B cell (primary cell): ENCODE data around the gene CDH5. TPM values are rescaled to one million over a fixed set of nuclear protein-coding genes. Genes with fewer than 3 reads are reported as not detected.

ENCODE experiments used
- ATAC-seq: fragments of 200-7000 bp; cut with Tn5 transposase; one replicate; pipeline ENCODE4 v1.10.0; 2021; ENCODE audit warnings: low read depth, mild to moderate bottlenecking, moderate number of reproducible peaks, moderate library complexity
- CTCF ChIA-PET: fragments of 350-600 bp; sonication (Branson Sonifier 250); formaldehyde crosslinking; loops from one replicate; lab custom pipeline; 2021; ENCODE audit warnings: antibody characterized with exemption, inconsistent platforms; lab: Charles Lee
- POLR2A ChIA-PET: fragments of 350-600 bp; sonication (Branson Sonifier 250); formaldehyde crosslinking; loops from one replicate; lab custom pipeline; 2021; ENCODE audit warnings: antibody characterized with exemption; lab: Charles Lee
- DNase-seq: peaks from one replicate; pipeline ENCODE4 v3.0.0; 2013
- H2AFZ ChIP-seq: 2 replicates; pipeline ENCODE4 v1.6.1; 2012; ENCODE audit warnings: mild to moderate bottlenecking, low read depth, low read length; ENCODE audit not compliant: insufficient read depth, poor library complexity, severe bottlenecking
- H3K27ac ChIP-seq, 2 donors: 1 replicate in 1 of 2; 2 replicates in 1 of 2; pipeline ENCODE4 v1.5.1; 2012 to 2013; ENCODE audit warnings: low read length in 2 of 2, mild to moderate bottlenecking in 2 of 2, moderate library complexity in 1 of 2
- H3K27me3 ChIP-seq, 4 experiments: fragments of 200-600 bp in 1 of 4; sonication (generic) in 1 of 4; replicated peaks in 1 of 4; 1 replicate in 2 of 4; 2 replicates in 2 of 4; pipeline versions ENCODE4 v1.6.1 to v1.7.0; 2013 to 2016; ENCODE audit warnings: low read length in 3 of 4, mild to moderate bottlenecking in 2 of 4, mixed read lengths in 1 of 4, moderate library complexity in 1 of 4; ENCODE audit not compliant: insufficient read depth in 4 of 4, control insufficient read depth in 3 of 4; ENCODE audit errors: control extremely low read depth in 1 of 4
- H3K36me3 ChIP-seq, 2 experiments: replicated peaks in 1 of 2; 1 replicate in 1 of 2; 2 replicates in 1 of 2; pipeline versions ENCODE4 v1.6.1 to v1.7.1; 2013; ENCODE audit warnings: low read length in 1 of 2; ENCODE audit not compliant: insufficient read depth in 2 of 2, control insufficient read depth in 1 of 2; ENCODE audit errors: control extremely low read depth in 1 of 2, extremely low read depth in 1 of 2
- H3K4me1 ChIP-seq, 2 donors: fragments of 200-600 bp in 1 of 2; sonication (generic) in 1 of 2; 1 replicate in 1 of 2; 2 replicates in 1 of 2; pipeline versions ENCODE4 v1.5.1 to v1.6.1; 2013 to 2017; ENCODE audit warnings: low read length in 2 of 2; ENCODE audit not compliant: control insufficient read depth in 2 of 2, insufficient read depth in 2 of 2
- H3K4me2 ChIP-seq: replicated peaks from 2 replicates; pipeline ENCODE3; 2012; ENCODE audit warnings: mild to moderate bottlenecking, low read depth, low read length; ENCODE audit not compliant: poor library complexity, severe bottlenecking
- H3K4me3 ChIP-seq, 5 experiments: fragments of 200-600 bp in 1 of 5; sonication (generic) in 1 of 5; 1 replicate in 3 of 5; 2 replicates in 2 of 5; pipeline versions ENCODE4 v1.5.1 to v1.7.0; 2011 to 2016; ENCODE audit warnings: low read length in 4 of 5, mild to moderate bottlenecking in 4 of 5, low read depth in 2 of 5, control low read depth in 1 of 5, moderate library complexity in 1 of 5; ENCODE audit not compliant: insufficient read depth in 1 of 5; ENCODE audit errors: control extremely low read depth in 1 of 5, extremely low read depth in 1 of 5
- H3K79me2 ChIP-seq: fragments of 200-600 bp; sonication (generic); one replicate; pipeline ENCODE4 v1.6.0; 2016; ENCODE audit warnings: low read length; ENCODE audit not compliant: control insufficient read depth, insufficient read depth
- H3K9ac ChIP-seq: fragments of 200-600 bp; sonication (generic); 2 replicates; pipeline ENCODE4 v1.6.1; 2017; ENCODE audit warnings: mild to moderate bottlenecking, low read length, moderate library complexity
- H3K9me3 ChIP-seq, 3 donors: one replicate each; pipeline versions ENCODE4 v1.6.1 to v1.7.1; 2013; ENCODE audit warnings: low read length in 2 of 3; ENCODE audit not compliant: control insufficient read depth in 2 of 3, insufficient read depth in 1 of 3; ENCODE audit errors: control extremely low read depth in 1 of 3
- H4K20me1 ChIP-seq: 2 replicates; pipeline ENCODE4 v1.6.0; 2012; ENCODE audit warnings: mild to moderate bottlenecking, low read length; ENCODE audit not compliant: insufficient read depth, control insufficient read depth, poor library complexity, severe bottlenecking
- H3K27ac Mint-ChIP-seq: one replicate; pipeline ENCODE4 v1.8.0; 2021; ENCODE audit warnings: mixed read lengths
- H3K27me3 Mint-ChIP-seq: one replicate; pipeline ENCODE4 v1.8.0; 2021; ENCODE audit warnings: mixed read lengths
- H3K4me1 Mint-ChIP-seq: one replicate; pipeline ENCODE4 v1.8.0; 2021; ENCODE audit warnings: mixed read lengths
- H3K4me3 Mint-ChIP-seq: one replicate; pipeline ENCODE4 v1.8.0; 2021; ENCODE audit warnings: mixed read lengths
- H3K9me3 Mint-ChIP-seq: one replicate; pipeline ENCODE4 v1.8.0; 2022; ENCODE audit warnings: mixed read lengths; ENCODE audit not compliant: insufficient read depth
- EZH2 ChIP-seq: IDR thresholded peaks from 2 replicates; pipeline ENCODE4 v1.6.1; 2012; ENCODE audit warnings: borderline replicate concordance, low read depth, mild to moderate bottlenecking, moderate library complexity, low read length; ENCODE audit not compliant: insufficient read depth, poor library complexity, severe bottlenecking
- WGBS: methylation state at CpG from one replicate; pipeline ENCODE4 v1.1.5; 2013; ENCODE audit warnings: missing lambda C conversion rate; ENCODE audit not compliant: insufficient coverage; 5-methylcytosine and 5-hydroxymethylcytosine counted together
- intact Hi-C: fragments of 100-400 bp; cut with micrococcal nuclease; formaldehyde crosslinking; loops from one replicate; pipeline ENCODE4 v1.10.0; 2022
- polyA minus RNA-seq: library from RNA; depleted of rRNA, polyadenylated mRNA; stranded (reverse); fragments of >200 nt; gene quantifications from 2 replicates; pipeline ENCODE4 v1.2.3, GENCODE V29; 2012
- polyA plus RNA-seq: library from polyadenylated mRNA; depleted of rRNA; stranded (reverse); fragments of >200 nt; gene quantifications from 2 replicates; pipeline ENCODE4 v1.2.3, GENCODE V29; 2012
- total RNA-seq, 2 donors: library from RNA; stranded (reverse); fragments of 120-200 nt in 1 of 2; gene quantifications; 1 replicate in 1 of 2; 2 replicates in 1 of 2; pipeline versions ENCODE4 v1.2.3 to v1.2.4, GENCODE V29; 2013 to 2022
- TF ChIP-seq, protein P1 (sequence below): fragments of 200-600 bp; IDR thresholded peaks from one replicate; pipeline ENCODE4 v1.8.0; 2022; ENCODE audit warnings: antibody characterized with exemption, mild to moderate bottlenecking

Gene CDH5
- total RNA-seq (not detected in 2 replicates), polyA plus RNA-seq (not detected in 2 replicates), polyA minus RNA-seq (not detected in 2 replicates)
- 1.4 TPM for total RNA-seq (2013)

DNA sequence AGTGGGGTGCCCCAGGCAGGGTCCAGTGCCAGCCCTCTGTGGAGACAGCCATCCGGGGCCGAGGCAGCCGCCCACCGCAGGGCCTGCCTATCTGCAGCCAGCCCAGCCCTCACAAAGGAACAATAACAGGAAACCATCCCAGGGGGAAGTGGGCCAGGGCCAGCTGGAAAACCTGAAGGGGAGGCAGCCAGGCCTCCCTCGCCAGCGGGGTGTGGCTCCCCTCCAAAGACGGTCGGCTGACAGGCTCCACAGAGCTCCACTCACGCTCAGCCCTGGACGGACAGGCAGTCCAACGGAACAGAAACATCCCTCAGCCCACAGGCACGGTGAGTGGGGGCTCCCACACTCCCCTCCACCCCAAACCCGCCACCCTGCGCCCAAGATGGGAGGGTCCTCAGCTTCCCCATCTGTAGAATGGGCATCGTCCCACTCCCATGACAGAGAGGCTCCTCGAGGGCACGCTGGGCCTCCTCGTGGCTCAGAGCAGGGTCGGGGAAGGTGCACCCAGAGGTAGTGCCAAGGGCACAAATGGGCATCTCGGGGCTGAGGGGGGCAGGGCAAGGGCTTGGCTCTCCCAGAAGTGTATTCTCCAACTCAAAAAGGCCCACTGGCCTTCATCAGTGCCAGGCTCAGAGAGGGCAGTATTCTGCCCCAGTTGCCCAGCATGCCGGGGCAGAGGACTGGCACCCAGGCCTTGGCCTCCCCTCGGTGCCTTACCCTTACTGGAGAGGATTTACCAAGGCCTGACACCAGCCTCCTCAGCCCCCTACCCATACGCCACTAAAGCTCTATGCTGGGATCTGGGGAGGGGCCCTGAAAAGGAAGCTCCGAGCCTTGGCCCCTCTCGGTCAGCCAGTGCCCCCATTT, at the start of gene CDH5:
Gene CDH5, plus strand, starts transcription at position 259 of the 867 bp plus-strand sequence. CDS start 12,647 bp downstream, outside the sequence.
- Mint-ChIP-seq H3K27ac (no peak within 1 kb of the TSS), H3K4me1 (no peaks in the 10 kb centered on the region), H3K27me3 (peaks cover 41% of the 10 kb centered on the region), H3K9me3 (no peaks in the 10 kb centered on the region), H3K4me3 (no peak within 1 kb of the TSS)
- ChIA-PET CTCF (interaction anchor here (1.1 to 1.8 kb wide), 2 partner anchors 9 to 10 kb away, joined by 3 to 7 read pairs; no protein-coding TSS in a partner anchor), POLR2A (no interaction called here)
- Histone ChIP-seq H3K4me2 (no peak within 1 kb of the TSS), H3K36me3 (no peaks in the 10 kb centered on the region), H3K27me3 (peaks cover 0 to 31% (median 5%) of the 10 kb centered on the region in 4 experiments), H3K9ac (no peak within 1 kb of the TSS), H3K79me2 (no peaks in the 10 kb centered on the region), H3K4me3 (no peak within 1 kb of the TSS), H3K9me3 (no peaks in the 10 kb centered on the region), H3K4me1 (no peaks in the 10 kb centered on the region), H2AFZ (no peak within 1 kb of the TSS), H4K20me1 (no peaks in the 10 kb centered on the region), H3K27ac (no peak within 1 kb of the TSS)
- ATAC-seq (no peak), DNase-seq (no peak)
- TF ChIP-seq EZH2: no peak
- TF ChIP-seq, protein P1, sequence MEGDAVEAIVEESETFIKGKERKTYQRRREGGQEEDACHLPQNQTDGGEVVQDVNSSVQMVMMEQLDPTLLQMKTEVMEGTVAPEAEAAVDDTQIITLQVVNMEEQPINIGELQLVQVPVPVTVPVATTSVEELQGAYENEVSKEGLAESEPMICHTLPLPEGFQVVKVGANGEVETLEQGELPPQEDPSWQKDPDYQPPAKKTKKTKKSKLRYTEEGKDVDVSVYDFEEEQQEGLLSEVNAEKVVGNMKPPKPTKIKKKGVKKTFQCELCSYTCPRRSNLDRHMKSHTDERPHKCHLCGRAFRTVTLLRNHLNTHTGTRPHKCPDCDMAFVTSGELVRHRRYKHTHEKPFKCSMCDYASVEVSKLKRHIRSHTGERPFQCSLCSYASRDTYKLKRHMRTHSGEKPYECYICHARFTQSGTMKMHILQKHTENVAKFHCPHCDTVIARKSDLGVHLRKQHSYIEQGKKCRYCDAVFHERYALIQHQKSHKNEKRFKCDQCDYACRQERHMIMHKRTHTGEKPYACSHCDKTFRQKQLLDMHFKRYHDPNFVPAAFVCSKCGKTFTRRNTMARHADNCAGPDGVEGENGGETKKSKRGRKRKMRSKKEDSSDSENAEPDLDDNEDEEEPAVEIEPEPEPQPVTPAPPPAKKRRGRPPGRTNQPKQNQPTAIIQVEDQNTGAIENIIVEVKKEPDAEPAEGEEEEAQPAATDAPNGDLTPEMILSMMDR: no peak
- 70% methylated on average over 23 of the region's 25 CpGs for WGBS
- intact Hi-C loops: no loop called here

DNA sequence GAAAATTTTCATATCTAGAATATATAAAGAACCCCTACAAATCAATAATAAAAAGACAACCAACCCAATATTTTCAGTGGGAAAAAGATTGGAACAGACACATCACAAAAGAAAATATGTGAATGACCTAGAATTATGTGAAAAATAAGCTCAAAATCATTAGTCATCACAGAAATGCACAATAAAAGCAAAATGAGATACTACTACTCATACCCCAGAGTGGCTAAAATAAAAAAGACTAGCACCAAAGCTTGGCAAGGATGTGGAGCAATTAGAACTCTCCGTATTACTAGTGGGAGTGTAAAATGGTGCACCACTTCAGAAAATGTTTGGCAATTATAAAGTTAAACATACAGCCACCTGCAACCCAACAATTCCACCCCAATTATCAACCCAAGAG, 48.0 kb upstream of the CDH5 start:
- CTCF ChIA-PET: no interaction called here
- H3K4me2 ChIP-seq: no peak overlapping the region
- no peak for ATAC-seq

More for the DNA sequence above, 48.0 kb upstream of the CDH5 start:
- H3K36me3 ChIP-seq: no peaks in the 10 kb centered on the region
- H3K27me3 Mint-ChIP-seq: peaks cover 15% of the 10 kb centered on the region
- POLR2A ChIA-PET: no interaction called here
- H3K27ac Mint-ChIP-seq: no peak overlapping the region
- DNase-seq: no peak
- H4K20me1 ChIP-seq: no peaks in the 10 kb centered on the region
- no peak overlapping the region for H3K9ac ChIP-seq
- intact Hi-C loops: no loop called here
- H2AFZ ChIP-seq: no peak overlapping the region
- no peak overlapping the region for H3K27ac ChIP-seq
- H3K4me1 Mint-ChIP-seq: peaks cover 3% of the 10 kb centered on the region
- peaks cover 0 to 3% of the 10 kb centered on the region in 2 donors for H3K4me1 ChIP-seq
- H3K9me3 Mint-ChIP-seq: no peaks in the 10 kb centered on the region
- no peaks in the 10 kb centered on the region for H3K27me3 ChIP-seq
- no peak overlapping the region for H3K4me3 ChIP-seq
- TF ChIP-seq EZH2: no peak
- TF ChIP-seq, protein P1: no peak
- WGBS: no CpG with 5 or more reads among the region's 1 CpG
- no peaks in the 10 kb centered on the region for H3K9me3 ChIP-seq
- no peak overlapping the region for H3K4me3 Mint-ChIP-seq
- H3K79me2 ChIP-seq: no peaks in the 10 kb centered on the region
